AG04449 (cell line): ENCODE data around the gene PTPRE.

Experiments
- CTCF ChIA-PET: fragments of 350-600 bp; formaldehyde crosslinking; extraction: SDS; loops from one replicate; lab custom pipeline; 2021; ENCODE audit warnings: antibody characterized with exemption; lab: Yijun Ruan, JAX
- POLR2A ChIA-PET: fragments of 400-600, 350-600 bp; formaldehyde crosslinking; extraction: SDS; loops from one replicate; lab custom pipeline; 2020; ENCODE audit warnings: antibody characterized with exemption, inconsistent platforms; lab: Yijun Ruan, JAX
- DNase-seq: peaks from one replicate; pipeline ENCODE4 v3.0.0-alpha.2; 2010; ENCODE audit warnings: low read depth, low spot score
- H3K4me3 ChIP-seq: 2 replicates; pipeline ENCODE4 v1.5.1; 2011; ENCODE audit warnings: low read depth, mild to moderate bottlenecking, control low read depth, low read length
- TF ChIP-seq, protein P1 (sequence below): IDR thresholded peaks from one replicate; pipeline ENCODE4 v1.5.1; 2011; ENCODE audit warnings: mild to moderate bottlenecking, moderate library complexity, low read length, control low read depth, inconsistent platforms; ENCODE audit not compliant: insufficient read depth; ENCODE audit errors: missing control alignments

Gene PTPRE

DNA sequence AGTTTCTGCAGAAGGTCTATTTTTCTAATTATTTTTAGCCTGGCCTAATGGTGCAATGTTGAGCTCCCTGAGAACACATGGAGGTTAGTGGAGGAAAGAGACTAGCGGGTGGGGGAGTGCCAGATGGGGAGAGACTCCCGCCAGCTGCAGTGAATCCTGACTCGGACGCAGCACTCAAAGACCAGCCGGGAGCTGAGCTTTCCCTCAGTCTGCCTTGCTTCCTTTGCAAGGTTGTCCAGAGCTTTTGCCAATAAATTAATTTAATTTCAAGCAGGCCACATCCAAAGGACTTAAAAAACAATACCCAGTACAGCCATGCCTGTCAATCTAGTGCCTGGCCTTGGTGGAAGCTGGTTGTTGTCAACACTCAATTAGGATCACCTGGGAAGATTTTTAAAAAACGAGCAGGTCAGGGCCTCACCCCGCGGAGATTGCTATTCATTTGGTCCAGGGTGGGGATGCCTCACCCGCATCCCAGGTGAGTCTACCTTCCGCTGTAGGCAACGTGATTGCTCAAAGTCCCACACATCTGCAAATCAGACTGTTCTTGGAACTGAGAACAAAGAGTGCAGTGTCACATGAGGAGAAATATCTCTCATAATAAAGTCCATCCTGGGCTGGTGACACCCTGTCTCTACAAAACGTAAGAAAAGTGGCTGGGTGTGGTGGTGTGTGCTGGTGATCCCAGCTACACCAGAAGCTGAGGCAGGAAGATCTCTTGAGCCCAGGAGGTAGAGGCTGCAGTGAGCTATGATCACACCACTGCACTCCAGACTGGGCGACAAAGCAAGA, 18.2 kb upstream of the PTPRE start:
- CTCF ChIA-PET = no interaction called here
- DNase-seq = no peak
- POLR2A ChIA-PET = no interaction called here

DNA sequence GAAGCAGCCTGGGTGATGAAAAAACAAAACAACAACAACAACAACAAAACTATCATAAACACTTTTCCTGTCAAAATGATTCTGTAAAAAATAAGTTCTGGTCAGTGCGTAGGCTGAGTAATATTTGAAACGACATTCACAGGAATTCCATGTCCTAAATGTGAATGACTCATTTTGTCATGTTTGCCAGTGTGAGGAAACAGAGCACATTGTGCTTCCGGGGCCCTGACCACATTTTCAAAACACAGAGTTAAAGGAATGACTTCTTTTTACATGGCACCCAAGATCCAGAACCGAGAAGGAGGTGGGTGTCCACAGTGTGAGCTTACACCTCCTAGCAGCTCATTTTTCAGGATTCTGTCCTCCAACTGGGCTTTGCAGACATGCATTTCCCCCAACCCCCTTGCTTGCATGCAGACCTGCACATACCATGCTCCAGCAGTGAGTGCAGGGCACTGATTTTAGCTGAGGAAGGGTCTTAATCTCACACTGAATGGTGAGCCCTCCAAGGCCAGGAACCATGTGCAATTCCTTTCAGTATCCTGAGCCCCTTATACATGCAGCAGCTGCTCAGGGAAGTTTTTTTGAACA, 17.2 kb upstream of the PTPRE start:
- ChIA-PET POLR2A (no interaction called here), CTCF (interaction anchor here (1.1 kb wide), 1 partner anchor 16 kb away, joined by 3 read pairs; no protein-coding TSS in a partner anchor)
- TF ChIP-seq, protein P1, sequence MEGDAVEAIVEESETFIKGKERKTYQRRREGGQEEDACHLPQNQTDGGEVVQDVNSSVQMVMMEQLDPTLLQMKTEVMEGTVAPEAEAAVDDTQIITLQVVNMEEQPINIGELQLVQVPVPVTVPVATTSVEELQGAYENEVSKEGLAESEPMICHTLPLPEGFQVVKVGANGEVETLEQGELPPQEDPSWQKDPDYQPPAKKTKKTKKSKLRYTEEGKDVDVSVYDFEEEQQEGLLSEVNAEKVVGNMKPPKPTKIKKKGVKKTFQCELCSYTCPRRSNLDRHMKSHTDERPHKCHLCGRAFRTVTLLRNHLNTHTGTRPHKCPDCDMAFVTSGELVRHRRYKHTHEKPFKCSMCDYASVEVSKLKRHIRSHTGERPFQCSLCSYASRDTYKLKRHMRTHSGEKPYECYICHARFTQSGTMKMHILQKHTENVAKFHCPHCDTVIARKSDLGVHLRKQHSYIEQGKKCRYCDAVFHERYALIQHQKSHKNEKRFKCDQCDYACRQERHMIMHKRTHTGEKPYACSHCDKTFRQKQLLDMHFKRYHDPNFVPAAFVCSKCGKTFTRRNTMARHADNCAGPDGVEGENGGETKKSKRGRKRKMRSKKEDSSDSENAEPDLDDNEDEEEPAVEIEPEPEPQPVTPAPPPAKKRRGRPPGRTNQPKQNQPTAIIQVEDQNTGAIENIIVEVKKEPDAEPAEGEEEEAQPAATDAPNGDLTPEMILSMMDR = no peak

More for the DNA sequence above, 18.2 kb upstream of the PTPRE start:
- TF ChIP-seq, protein P1 = no peak
- H3K4me3 ChIP-seq = no peak overlapping the region

GRCh38 chr10:127890216-127890615, 16.7 kb upstream of the PTPRE start:
- TF ChIP-seq, protein P1 = no peak
- POLR2A ChIA-PET = no interaction called here
- no peak for DNase-seq
- CTCF ChIA-PET = interaction anchor here (1.1 kb wide), 1 partner anchor 16 kb away, joined by 3 read pairs; no protein-coding TSS in a partner anchor
- no peak overlapping the region for H3K4me3 ChIP-seq

More for the DNA sequence above, 17.2 kb upstream of the PTPRE start:
- no peak for DNase-seq
- H3K4me3 ChIP-seq = no peak overlapping the region

GRCh38 chr10:127890832-127891334, 16.0 kb upstream of the PTPRE start:
- TF ChIP-seq, protein P1 = no peak
- POLR2A ChIA-PET = no interaction called here
- no peak for DNase-seq
- no peak overlapping the region for H3K4me3 ChIP-seq
- CTCF ChIA-PET = no interaction called here

DNA sequence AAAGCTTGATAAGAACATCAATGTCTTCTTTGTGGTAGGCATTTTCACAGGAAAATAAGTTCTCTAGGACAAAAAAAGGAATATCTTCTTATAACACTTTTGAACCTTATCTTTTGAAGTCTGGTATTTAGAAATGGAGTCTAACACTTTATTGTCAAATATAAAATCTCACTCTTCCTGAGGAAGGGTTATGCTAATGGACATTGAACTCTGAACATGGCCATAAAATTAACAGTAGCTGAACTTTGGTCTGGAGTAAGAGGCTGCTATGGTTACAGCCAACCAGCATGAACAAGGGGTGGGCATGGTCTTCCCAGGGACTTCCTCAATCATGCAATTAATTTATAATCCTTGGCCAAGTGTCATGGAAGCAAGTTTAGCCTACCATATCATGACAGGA, 14.2 kb upstream of the PTPRE start, which contains the start of gene CLRN3:
TSS of gene CLRN3 (minus strand) at position 199 of the 400 bp plus-strand sequence. CDS start at position 42, 157 bp downstream.
- POLR2A ChIA-PET = no interaction called here
- H3K4me3 ChIP-seq = no peak within 1 kb of the TSS
- CTCF ChIA-PET = no interaction called here
- TF ChIP-seq, protein P1 = no peak
- DNase-seq = no peak

GRCh38 chr10:127894146-127894545, 12.8 kb upstream of the PTPRE start:
- TF ChIP-seq, protein P1 = no peak
- DNase-seq = no peak
- ChIA-PET CTCF (no interaction called here), POLR2A (no interaction called here)
- H3K4me3 ChIP-seq = no peak overlapping the region
